ENCODE results near the gene ACER3.
A peak's percentile ranks its signal among the peaks of the same experiment; 100 is the strongest.

DNA sequence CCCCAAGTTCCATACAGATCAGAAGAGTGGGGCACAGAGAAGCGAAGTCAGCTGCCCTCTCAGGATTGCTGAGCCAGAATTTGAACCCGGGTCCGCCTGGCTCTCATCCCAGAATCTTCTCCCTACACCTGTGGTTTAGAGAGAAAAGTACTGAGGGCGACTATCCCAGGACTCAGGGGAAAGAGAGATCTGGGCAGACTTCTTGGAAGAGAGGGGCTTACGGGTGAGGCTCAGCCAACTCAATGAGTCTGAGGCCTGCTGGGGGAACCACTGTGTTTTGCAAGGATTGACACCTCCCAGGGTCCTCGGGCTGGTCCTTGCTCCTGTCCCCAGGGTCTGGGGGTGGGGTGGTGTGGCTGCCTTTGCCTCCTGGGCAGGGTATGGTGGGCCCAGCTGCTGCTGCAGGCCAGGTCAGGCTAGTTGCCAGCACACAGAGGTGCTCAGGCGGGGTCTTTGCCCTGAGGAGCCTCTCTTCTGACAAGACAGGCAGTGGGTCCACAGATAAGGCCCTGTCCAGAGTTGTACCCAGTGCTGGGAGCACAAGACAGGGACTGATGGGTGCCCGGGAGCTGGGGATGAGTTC lies 207.2 kb downstream of the ACER3 start:
- no peak for TF ChIP-seq MAX (IDR thresholded peaks at IDR 0.05)
- TF ChIP-seq, protein P1, sequence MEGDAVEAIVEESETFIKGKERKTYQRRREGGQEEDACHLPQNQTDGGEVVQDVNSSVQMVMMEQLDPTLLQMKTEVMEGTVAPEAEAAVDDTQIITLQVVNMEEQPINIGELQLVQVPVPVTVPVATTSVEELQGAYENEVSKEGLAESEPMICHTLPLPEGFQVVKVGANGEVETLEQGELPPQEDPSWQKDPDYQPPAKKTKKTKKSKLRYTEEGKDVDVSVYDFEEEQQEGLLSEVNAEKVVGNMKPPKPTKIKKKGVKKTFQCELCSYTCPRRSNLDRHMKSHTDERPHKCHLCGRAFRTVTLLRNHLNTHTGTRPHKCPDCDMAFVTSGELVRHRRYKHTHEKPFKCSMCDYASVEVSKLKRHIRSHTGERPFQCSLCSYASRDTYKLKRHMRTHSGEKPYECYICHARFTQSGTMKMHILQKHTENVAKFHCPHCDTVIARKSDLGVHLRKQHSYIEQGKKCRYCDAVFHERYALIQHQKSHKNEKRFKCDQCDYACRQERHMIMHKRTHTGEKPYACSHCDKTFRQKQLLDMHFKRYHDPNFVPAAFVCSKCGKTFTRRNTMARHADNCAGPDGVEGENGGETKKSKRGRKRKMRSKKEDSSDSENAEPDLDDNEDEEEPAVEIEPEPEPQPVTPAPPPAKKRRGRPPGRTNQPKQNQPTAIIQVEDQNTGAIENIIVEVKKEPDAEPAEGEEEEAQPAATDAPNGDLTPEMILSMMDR (IDR thresholded peaks at IDR 0.05; ENCODE audit: low read depth, low read length, missing input control), result no peak
- TF ChIP-seq RAD21 (IDR thresholded peaks at IDR 0.05), result no peak
- no peak for TF ChIP-seq FOXA2 (IDR thresholded peaks at IDR 0.05)
- TF ChIP-seq TAF1 (conservative IDR thresholded peaks at IDR 0.05), result no peak
- no peak for TF ChIP-seq GABPA (IDR thresholded peaks at IDR 0.05 in 1 of 2, conservative IDR thresholded peaks at IDR 0.05 in 1 of 2)
- TF ChIP-seq, protein P2, sequence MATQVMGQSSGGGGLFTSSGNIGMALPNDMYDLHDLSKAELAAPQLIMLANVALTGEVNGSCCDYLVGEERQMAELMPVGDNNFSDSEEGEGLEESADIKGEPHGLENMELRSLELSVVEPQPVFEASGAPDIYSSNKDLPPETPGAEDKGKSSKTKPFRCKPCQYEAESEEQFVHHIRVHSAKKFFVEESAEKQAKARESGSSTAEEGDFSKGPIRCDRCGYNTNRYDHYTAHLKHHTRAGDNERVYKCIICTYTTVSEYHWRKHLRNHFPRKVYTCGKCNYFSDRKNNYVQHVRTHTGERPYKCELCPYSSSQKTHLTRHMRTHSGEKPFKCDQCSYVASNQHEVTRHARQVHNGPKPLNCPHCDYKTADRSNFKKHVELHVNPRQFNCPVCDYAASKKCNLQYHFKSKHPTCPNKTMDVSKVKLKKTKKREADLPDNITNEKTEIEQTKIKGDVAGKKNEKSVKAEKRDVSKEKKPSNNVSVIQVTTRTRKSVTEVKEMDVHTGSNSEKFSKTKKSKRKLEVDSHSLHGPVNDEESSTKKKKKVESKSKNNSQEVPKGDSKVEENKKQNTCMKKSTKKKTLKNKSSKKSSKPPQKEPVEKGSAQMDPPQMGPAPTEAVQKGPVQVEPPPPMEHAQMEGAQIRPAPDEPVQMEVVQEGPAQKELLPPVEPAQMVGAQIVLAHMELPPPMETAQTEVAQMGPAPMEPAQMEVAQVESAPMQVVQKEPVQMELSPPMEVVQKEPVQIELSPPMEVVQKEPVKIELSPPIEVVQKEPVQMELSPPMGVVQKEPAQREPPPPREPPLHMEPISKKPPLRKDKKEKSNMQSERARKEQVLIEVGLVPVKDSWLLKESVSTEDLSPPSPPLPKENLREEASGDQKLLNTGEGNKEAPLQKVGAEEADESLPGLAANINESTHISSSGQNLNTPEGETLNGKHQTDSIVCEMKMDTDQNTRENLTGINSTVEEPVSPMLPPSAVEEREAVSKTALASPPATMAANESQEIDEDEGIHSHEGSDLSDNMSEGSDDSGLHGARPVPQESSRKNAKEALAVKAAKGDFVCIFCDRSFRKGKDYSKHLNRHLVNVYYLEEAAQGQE (IDR thresholded peaks at IDR 0.05), result no peak
- TF ChIP-seq JUND (IDR thresholded peaks at IDR 0.05), result no peak
- peak; percentile 12 to 32 for TF ChIP-seq HNF4A (conservative IDR thresholded peaks at IDR 0.05)
- no peak for TF ChIP-seq SP1 (IDR thresholded peaks at IDR 0.05)
- TF ChIP-seq, protein P3, sequence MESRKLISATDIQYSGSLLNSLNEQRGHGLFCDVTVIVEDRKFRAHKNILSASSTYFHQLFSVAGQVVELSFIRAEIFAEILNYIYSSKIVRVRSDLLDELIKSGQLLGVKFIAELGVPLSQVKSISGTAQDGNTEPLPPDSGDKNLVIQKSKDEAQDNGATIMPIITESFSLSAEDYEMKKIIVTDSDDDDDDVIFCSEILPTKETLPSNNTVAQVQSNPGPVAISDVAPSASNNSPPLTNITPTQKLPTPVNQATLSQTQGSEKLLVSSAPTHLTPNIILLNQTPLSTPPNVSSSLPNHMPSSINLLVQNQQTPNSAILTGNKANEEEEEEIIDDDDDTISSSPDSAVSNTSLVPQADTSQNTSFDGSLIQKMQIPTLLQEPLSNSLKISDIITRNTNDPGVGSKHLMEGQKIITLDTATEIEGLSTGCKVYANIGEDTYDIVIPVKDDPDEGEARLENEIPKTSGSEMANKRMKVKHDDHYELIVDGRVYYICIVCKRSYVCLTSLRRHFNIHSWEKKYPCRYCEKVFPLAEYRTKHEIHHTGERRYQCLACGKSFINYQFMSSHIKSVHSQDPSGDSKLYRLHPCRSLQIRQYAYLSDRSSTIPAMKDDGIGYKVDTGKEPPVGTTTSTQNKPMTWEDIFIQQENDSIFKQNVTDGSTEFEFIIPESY (IDR thresholded peaks at IDR 0.05), result no peak

Data from liver (tissue), 3 donors.